Astrocyte (in vitro differentiated cells and primary cell): Measurements from ENCODE around the gene RTP1. TPM values are rescaled to one million over a fixed set of nuclear protein-coding genes. Genes with fewer than 3 reads are reported as not detected.
A peak's percentile ranks its signal among the peaks of the same experiment; 100 is the strongest.
"Not testable (repeated sequence)": the region's sequence is repeated elsewhere in the genome, so short reads cannot be mapped to it uniquely, and the experiment has no call there.

Experiments used
- DNase-seq: peaks from one replicate; pipeline ENCODE4 v3.0.0-alpha.2; 2010; ENCODE audit warnings: low read depth
- FAIRE-seq: peaks from 2 replicates; lab custom pipeline; 2011; peaks lifted over from hg19 to GRCh38; lab: Jason Lieb, UNC
- H2AFZ ChIP-seq: 2 replicates; pipeline ENCODE4 v1.6.0; 2012; ENCODE audit warnings: low read depth, low read length, inconsistent platforms
- H3K27ac ChIP-seq: 2 replicates; pipeline ENCODE4 v1.5.1; 2011; ENCODE audit warnings: low read depth, low read length, inconsistent platforms
- H3K27me3 ChIP-seq: 2 replicates; pipeline ENCODE4 v1.6.0; 2011; ENCODE audit warnings: low read length, inconsistent platforms; ENCODE audit not compliant: insufficient read depth
- H3K36me3 ChIP-seq: 2 replicates; pipeline ENCODE4 v1.5.1; 2011; ENCODE audit warnings: low read length, inconsistent platforms; ENCODE audit not compliant: insufficient read depth
- H3K4me1 ChIP-seq: 2 replicates; pipeline ENCODE4 v1.5.1; 2011; ENCODE audit warnings: low read length, inconsistent platforms; ENCODE audit not compliant: insufficient read depth
- H3K4me2 ChIP-seq: 2 replicates; pipeline ENCODE4 v1.6.0; 2012; ENCODE audit warnings: low read length, inconsistent platforms
- H3K4me3 ChIP-seq: 2 replicates; pipeline ENCODE4 v1.5.1; 2011; ENCODE audit warnings: low read depth, mild to moderate bottlenecking, low read length, inconsistent platforms; ENCODE audit not compliant: insufficient read depth
- H3K79me2 ChIP-seq: 2 replicates; pipeline ENCODE4 v1.6.0; 2012; ENCODE audit warnings: mild to moderate bottlenecking, low read length, inconsistent platforms; ENCODE audit not compliant: insufficient read depth
- H3K9ac ChIP-seq: 2 replicates; pipeline ENCODE4 v1.6.0; 2012; ENCODE audit warnings: mild to moderate bottlenecking, low read length, inconsistent platforms
- H3K9me3 ChIP-seq: 2 replicates; pipeline ENCODE4 v1.5.1; 2012; ENCODE audit warnings: low read depth, mild to moderate bottlenecking, low read length, inconsistent platforms; ENCODE audit not compliant: insufficient read depth
- H4K20me1 ChIP-seq: 2 replicates; pipeline ENCODE4 v1.6.0; 2012; ENCODE audit warnings: low read length, inconsistent platforms; ENCODE audit not compliant: insufficient read depth
- H3K27ac Mint-ChIP-seq: one replicate; pipeline ENCODE4 v1.8.0; 2021; ENCODE audit warnings: mild to moderate bottlenecking, mixed read lengths; ENCODE audit not compliant: unreplicated experiment
- H3K27me3 Mint-ChIP-seq: one replicate; pipeline ENCODE4 v1.8.0; 2021; ENCODE audit warnings: low read depth, mixed read lengths; ENCODE audit not compliant: unreplicated experiment
- H3K36me3 Mint-ChIP-seq: one replicate; pipeline ENCODE4 v1.8.0; 2021; ENCODE audit warnings: low read depth, mixed read lengths; ENCODE audit not compliant: unreplicated experiment
- H3K4me1 Mint-ChIP-seq: one replicate; pipeline ENCODE4 v1.8.0; 2021; ENCODE audit warnings: low read depth, mixed read lengths; ENCODE audit not compliant: unreplicated experiment
- H3K4me3 Mint-ChIP-seq: one replicate; pipeline ENCODE4 v1.8.0; 2021; ENCODE audit warnings: mild to moderate bottlenecking, moderate library complexity, mixed read lengths; ENCODE audit not compliant: unreplicated experiment
- H3K9me3 Mint-ChIP-seq: one replicate; pipeline ENCODE4 v1.8.0; 2021; ENCODE audit warnings: mild to moderate bottlenecking, mixed read lengths; ENCODE audit not compliant: unreplicated experiment
- CTCF ChIP-seq: IDR thresholded peaks from 2 replicates; pipeline ENCODE4 v1.5.1; 2011; ENCODE audit warnings: low read depth, mild to moderate bottlenecking, inconsistent platforms, low read length, moderate library complexity; ENCODE audit not compliant: insufficient read depth
- EZH2 ChIP-seq: IDR thresholded peaks from 2 replicates; pipeline ENCODE4 v1.6.1; 2012; ENCODE audit warnings: mild to moderate bottlenecking, low read length, inconsistent platforms; ENCODE audit not compliant: insufficient read depth
- total RNA-seq: library from RNA; stranded (reverse); gene quantifications from 2 replicates; pipeline ENCODE4 v1.2.1, GENCODE V29; 2021

RTP1 gene
- total RNA-seq, 1 donor from 2014 or later, result not detected

GRCh38 chr3:187166750-187167149, 30.5 kb upstream of the RTP1 start:
- Histone ChIP-seq H3K27ac (no peak overlapping the region), H3K4me1 (peaks cover 15% of the 10 kb centered on the region), H3K9me3 (no peaks in the 10 kb centered on the region), H3K9ac (no peak overlapping the region), H3K4me3 (no peak overlapping the region), H3K4me2 (no peak overlapping the region), H3K36me3 (no peaks in the 10 kb centered on the region), H2AFZ (no peak overlapping the region), H3K79me2 (no peaks in the 10 kb centered on the region), H4K20me1 (no peaks in the 10 kb centered on the region), H3K27me3 (peaks cover 7% of the 10 kb centered on the region)
- Mint-ChIP-seq H3K27ac (no peak overlapping the region), H3K4me3 (no peak overlapping the region), H3K4me1 (peaks cover 19% of the 10 kb centered on the region), H3K27me3 (peaks cover 2% of the 10 kb centered on the region), H3K36me3 (no peaks in the 10 kb centered on the region), H3K9me3 (peaks cover 2% of the 10 kb centered on the region)
- FAIRE-seq (no peak), DNase-seq (no peak)
- TF ChIP-seq CTCF, result no peak

- Histone ChIP-seq H3K4me2 (no peak overlapping the region), H2AFZ (no peak overlapping the region), H3K4me1 (peaks cover 15% of the 10 kb centered on the region), H3K27ac (no peak overlapping the region), H3K36me3 (no peaks in the 10 kb centered on the region), H3K9ac (no peak overlapping the region), H4K20me1 (no peaks in the 10 kb centered on the region), H3K9me3 (no peaks in the 10 kb centered on the region), H3K4me3 (no peak overlapping the region), H3K27me3 (peaks cover 5% of the 10 kb centered on the region), H3K79me2 (no peaks in the 10 kb centered on the region)
- no peak overlapping the region for H3K27ac Mint-ChIP-seq
- peaks cover 2% of the 10 kb centered on the region for H3K9me3 Mint-ChIP-seq
- no peaks in the 10 kb centered on the region for H3K36me3 Mint-ChIP-seq
- peaks cover 19% of the 10 kb centered on the region for H3K4me1 Mint-ChIP-seq
- FAIRE-seq (no peak), DNase-seq (no peak)
- no peaks in the 10 kb centered on the region for H3K27me3 Mint-ChIP-seq
- no peak overlapping the region for H3K4me3 Mint-ChIP-seq
- TF ChIP-seq EZH2 (no peak), CTCF (no peak)
Measured at GRCh38 chr3:187167777-187168176, 29.5 kb upstream of the RTP1 start.

DNA sequence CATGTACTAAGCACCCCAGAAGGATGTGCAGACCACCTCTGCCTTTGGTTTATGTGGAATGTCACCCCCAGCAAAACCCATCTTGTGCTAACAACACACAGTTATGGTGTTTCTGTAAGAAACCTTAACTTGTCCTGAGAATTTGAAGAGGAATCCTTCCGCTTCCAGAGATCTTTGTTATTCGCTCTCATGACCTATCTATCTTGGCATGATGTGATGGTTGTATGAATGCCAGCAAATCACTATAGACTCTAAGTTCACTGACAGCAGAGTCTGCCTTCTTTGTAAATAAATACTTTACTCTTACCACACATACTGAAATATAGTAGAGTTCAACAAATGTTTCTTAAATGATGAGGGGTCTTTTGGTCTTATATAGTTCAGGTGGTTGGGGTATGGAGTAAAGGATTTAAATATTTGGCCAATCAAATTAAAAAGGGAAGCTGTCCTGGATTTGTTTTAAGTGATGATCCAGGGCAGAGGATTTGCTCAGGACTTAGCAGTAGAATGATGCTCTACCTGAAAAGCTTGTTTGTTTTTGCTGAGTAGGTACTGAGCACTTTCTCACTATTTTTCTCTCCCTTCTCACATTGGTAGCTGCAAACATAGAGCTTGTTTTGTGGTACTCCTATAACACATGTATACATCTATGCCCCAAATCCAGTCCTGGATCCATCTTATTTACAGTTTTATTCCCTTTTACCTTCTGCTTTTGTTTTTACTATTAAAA, 27.9 kb upstream of the RTP1 start:
- H3K4me3 ChIP-seq, result no peak overlapping the region
- no peak overlapping the region for H3K9ac ChIP-seq
- FAIRE-seq (no peak), DNase-seq (peak; percentile 54)
- H3K4me2 ChIP-seq, result peak overlapping the region; percentile 2
- H3K27ac ChIP-seq, result peak overlapping the region; percentile 5
- TF ChIP-seq EZH2 (no peak), CTCF (no peak)
- H4K20me1 ChIP-seq, result no peaks in the 10 kb centered on the region
- H3K79me2 ChIP-seq, result no peaks in the 10 kb centered on the region
- no peak overlapping the region for H2AFZ ChIP-seq
- no peaks in the 10 kb centered on the region for H3K27me3 ChIP-seq
- Mint-ChIP-seq H3K27ac (peak overlapping the region; percentile 92), H3K9me3 (peaks cover 2% of the 10 kb centered on the region), H3K4me1 (peaks cover 29% of the 10 kb centered on the region), H3K27me3 (no peaks in the 10 kb centered on the region), H3K36me3 (no peaks in the 10 kb centered on the region), H3K4me3 (peak overlapping the region; percentile 0)
- peaks cover 15% of the 10 kb centered on the region for H3K4me1 ChIP-seq
- no peaks in the 10 kb centered on the region for H3K36me3 ChIP-seq
- H3K9me3 ChIP-seq, result no peaks in the 10 kb centered on the region

- not testable (repeated sequence) for H3K9ac ChIP-seq, H3K27ac ChIP-seq, FAIRE-seq, H3K36me3 Mint-ChIP-seq, H3K4me2 ChIP-seq, H3K27ac Mint-ChIP-seq, H3K79me2 ChIP-seq, H2AFZ ChIP-seq, H3K27me3 Mint-ChIP-seq, H3K27me3 ChIP-seq, H4K20me1 ChIP-seq, DNase-seq, H3K9me3 ChIP-seq, H3K4me3 Mint-ChIP-seq, H3K4me3 ChIP-seq, H3K9me3 Mint-ChIP-seq, H3K36me3 ChIP-seq
- H3K4me1 Mint-ChIP-seq, result peaks cover 27% of the 10 kb centered on the region
- H3K4me1 ChIP-seq, result peaks cover 12% of the 10 kb centered on the region
Measured at GRCh38 chr3:187170911-187171310, 26.4 kb upstream of the RTP1 start.
